HepG2 (cell line): Measurements from ENCODE around the gene SHISA7. TPM values are rescaled to one million over a fixed set of nuclear protein-coding genes. Genes with fewer than 3 reads are reported as not detected.

ENCODE experiments used
- ATAC-seq: fragments of 200-7000 bp; cut with Tn5 transposase; 3 replicates; pipeline ENCODE4 v1.9.1; 2020; ENCODE audit warnings: mild to moderate bottlenecking, moderate library complexity
- BruUV-seq: library from RNA; stranded (reverse); fragments of 400-500 nt; replicated peaks from 2 replicates; lab custom pipeline; 2021; lab: Mats Ljungman, UMichigan
- CTCF ChIA-PET: fragments of 300-600 bp; formaldehyde crosslinking; extraction: SDS; loops from one replicate; lab custom pipeline; 2021; ENCODE audit warnings: low total read pairs, inconsistent platforms, low intra/inter-chr PET ratio; lab: Yijun Ruan, JAX
- POLR2A ChIA-PET: fragments of 350-600 bp; sonication (Branson Sonifier 250); formaldehyde crosslinking; loops from one replicate; lab custom pipeline; 2020; ENCODE audit warnings: antibody characterized with exemption, inconsistent platforms; lab: Yijun Ruan, JAX
- DNase-seq: peaks from one replicate; pipeline ENCODE4 v3.0.0-alpha.2; 2015; ENCODE audit warnings: low spot score
- FAIRE-seq: peaks from 3 replicates; lab custom pipeline; 2011; peaks lifted over from hg19 to GRCh38; lab: Jason Lieb, UNC
- H2AFZ ChIP-seq: one replicate; pipeline ENCODE4 v1.6.1; 2011; ENCODE audit warnings: low read length, inconsistent platforms
- H3K27ac ChIP-seq: fragments of 300-600 bp; 3 replicates; pipeline ENCODE4 v1.8.0; 2011; ENCODE audit warnings: mixed run types, mild to moderate bottlenecking, mixed read lengths, low read length, inconsistent platforms; ENCODE audit not compliant: insufficient read depth; ENCODE audit errors: extremely low read length
- H3K27me3 ChIP-seq, 2 experiments: fragments of 200-600 bp in 1 of 2; 2 replicates in 1 of 2; 3 replicates in 1 of 2; pipeline versions ENCODE4 v1.6.0 to v1.8.0; 2011; ENCODE audit warnings: low read length in 2 of 2, mild to moderate bottlenecking in 2 of 2, moderate library complexity in 2 of 2, inconsistent platforms in 1 of 2; ENCODE audit not compliant: insufficient read depth in 2 of 2, control insufficient read depth in 1 of 2
- H3K36me3 ChIP-seq, 2 experiments: fragments of 200-600 bp in 1 of 2; replicated peaks in 1 of 2; 2 replicates in 1 of 2; 3 replicates in 1 of 2; pipeline versions ENCODE4 v1.5.1 to v1.8.0; 2011; ENCODE audit warnings: low read length in 2 of 2, inconsistent platforms in 1 of 2; ENCODE audit not compliant: insufficient read depth in 2 of 2, control insufficient read depth in 1 of 2
- H3K4me1 ChIP-seq: 2 replicates; pipeline ENCODE4 v1.5.1; 2012; ENCODE audit warnings: low read length, inconsistent platforms; ENCODE audit not compliant: insufficient read depth
- H3K4me2 ChIP-seq: 2 replicates; pipeline ENCODE4 v1.6.0; 2011; ENCODE audit warnings: low read depth, low read length, inconsistent platforms
- H3K4me3 ChIP-seq, 3 experiments: fragments of 200-600 bp in 1 of 3; sonication (generic), shearing (Covaris generic) in 1 of 3; replicated peaks in 1 of 3; 2 replicates each; pipeline ENCODE4 v1.5.1; 2011 to 2016; ENCODE audit warnings: low read length in 3 of 3, inconsistent platforms in 2 of 3, low read depth in 2 of 3, mild to moderate bottlenecking in 2 of 3, control low read depth in 1 of 3, mixed read lengths in 1 of 3; ENCODE audit not compliant: insufficient read depth in 1 of 3
- H3K79me2 ChIP-seq: one replicate; pipeline ENCODE4 v1.6.1; 2011; ENCODE audit warnings: low read length, inconsistent platforms; ENCODE audit not compliant: insufficient read depth
- H3K9ac ChIP-seq: 2 replicates; pipeline ENCODE4 v1.6.0; 2011; ENCODE audit warnings: mild to moderate bottlenecking, low read depth, low read length, inconsistent platforms; ENCODE audit not compliant: insufficient read depth
- H3K9me3 ChIP-seq: 2 replicates; pipeline ENCODE4 v1.5.1; 2012; ENCODE audit warnings: mild to moderate bottlenecking, low read length
- H4K20me1 ChIP-seq: 2 replicates; pipeline ENCODE4 v1.6.0; 2011; ENCODE audit warnings: inconsistent platforms, mild to moderate bottlenecking, low read length, moderate library complexity; ENCODE audit not compliant: insufficient read depth
- BORCS8-MEF2B ChIP-seq: sonication (generic); formaldehyde crosslinking; IDR thresholded peaks from 2 replicates; pipeline ENCODE4 v1.8.0; 2022; ENCODE audit warnings: mild to moderate bottlenecking, missing genetic modification reagents
- DPF2 ChIP-seq: sonication (generic); formaldehyde crosslinking; IDR thresholded peaks from 2 replicates; pipeline ENCODE4 v1.4.0; 2020; ENCODE audit warnings: mild to moderate bottlenecking, low read depth, missing genetic modification reagents, borderline replicate concordance
- ERF ChIP-seq: IDR thresholded peaks from 2 replicates; pipeline ENCODE4 v1.6.1; 2018; ENCODE audit warnings: missing biosample characterization, missing genetic modification reagents
- JDP2 ChIP-seq: sonication (generic); formaldehyde crosslinking; IDR thresholded peaks from 2 replicates; pipeline ENCODE4 v1.8.1; 2022; ENCODE audit warnings: missing genetic modification reagents, borderline replicate concordance
- PRDM10 ChIP-seq: sonication (generic); formaldehyde crosslinking; IDR thresholded peaks from 2 replicates; pipeline ENCODE4 v1.4.0; 2020; ENCODE audit warnings: low read depth, missing genetic modification reagents
- RNF2 ChIP-seq: fragments of 450-650 bp; conservative IDR thresholded peaks from 2 replicates; pipeline ENCODE4 v1.6.1; 2016; ENCODE audit warnings: low read depth
- SMAD9 ChIP-seq: sonication (generic); formaldehyde crosslinking; IDR thresholded peaks from 2 replicates; pipeline ENCODE4 v1.5.1; 2020; ENCODE audit warnings: mild to moderate bottlenecking, missing genetic modification reagents
- SNAI1 ChIP-seq: sonication (generic); formaldehyde crosslinking; IDR thresholded peaks from 2 replicates; pipeline ENCODE4 v1.5.0; 2020; ENCODE audit warnings: mild to moderate bottlenecking, missing genetic modification reagents, borderline replicate concordance
- SOX5 ChIP-seq: IDR thresholded peaks from 2 replicates; pipeline ENCODE4 v1.6.1; 2016; ENCODE audit warnings: borderline replicate concordance
- TERF1 ChIP-seq: sonication (generic); formaldehyde crosslinking; IDR thresholded peaks from 2 replicates; pipeline ENCODE4 v1.8.0; 2022; ENCODE audit warnings: mild to moderate bottlenecking, missing genetic modification reagents, moderate library complexity
- ZBTB26 ChIP-seq: IDR thresholded peaks from 2 replicates; pipeline ENCODE4 v1.6.1; 2016; ENCODE audit warnings: missing compliant biosample characterization, missing genetic modification reagents, borderline replicate concordance
- ZNF17 ChIP-seq: sonication (generic); formaldehyde crosslinking; IDR thresholded peaks from 2 replicates; pipeline ENCODE4 v1.5.0; 2020; ENCODE audit warnings: mild to moderate bottlenecking, missing genetic modification reagents
- ZNF235 ChIP-seq: sonication (generic); formaldehyde crosslinking; IDR thresholded peaks from 2 replicates; pipeline ENCODE4 v1.8.1; 2023; ENCODE audit warnings: mild to moderate bottlenecking, missing genetic modification reagents, borderline replicate concordance
- ZNF350 ChIP-seq: sonication (generic); formaldehyde crosslinking; IDR thresholded peaks from 2 replicates; pipeline ENCODE4 v1.4.0; 2020; ENCODE audit warnings: mild to moderate bottlenecking, low read depth, missing genetic modification reagents, borderline replicate concordance
- ZNF572 ChIP-seq: sonication (generic); formaldehyde crosslinking; IDR thresholded peaks from 2 replicates; pipeline ENCODE4 v1.5.1; 2020; ENCODE audit warnings: mild to moderate bottlenecking, missing genetic modification reagents
- ZNF597 ChIP-seq: sonication (generic); formaldehyde crosslinking; IDR thresholded peaks from 2 replicates; pipeline ENCODE4 v1.5.0; 2020; ENCODE audit warnings: missing genetic modification reagents
- ZNF773 ChIP-seq: sonication (generic); formaldehyde crosslinking; IDR thresholded peaks from 2 replicates; pipeline ENCODE4 v1.4.0; 2020; ENCODE audit warnings: missing genetic modification reagents, borderline replicate concordance
- WGBS: methylation state at CpG from one replicate; pipeline ENCODE4 v1.1.6; 2017; ENCODE audit warnings: low lambda C conversion rate; 5-methylcytosine and 5-hydroxymethylcytosine counted together
- in situ Hi-C: cut with HindIII; loops from 2 replicates; pipeline ENCODE4 v1.10.0; 2017; ENCODE audit warnings: low pct_unique_long_range_greater_than_20kb; ENCODE audit not compliant: extremely low pct_ligation_motif_present
- intact Hi-C: fragments of 100-400 bp; cut with micrococcal nuclease; formaldehyde crosslinking; loops from one replicate; pipeline ENCODE4 v1.10.0; 2022; ENCODE audit not compliant: unreplicated experiment
- polyA plus RNA-seq, 8 experiments: library from polyadenylated mRNA; depleted of rRNA in 3 of 8; stranded (reverse) in 7 of 8; unstranded in 1 of 8; fragments of >200 nt; fragmentation: Illumina TruSeq in 4 of 8; extraction: Trizol in 4 of 8; gene quantifications; 2 replicates each; pipeline versions ENCODE4 v1.2.1 to v1.2.3, GENCODE V29; 2011 to 2016; ENCODE audit warnings: low read depth in 4 of 8, missing spikeins in 1 of 8, mixed read lengths in 1 of 8; ENCODE audit not compliant: insufficient read depth in 1 of 8
- total RNA-seq, 5 experiments: library from RNA; depleted of rRNA; stranded (reverse); fragments of >200 nt; fragmentation: Illumina TruSeq; extraction: Trizol; gene quantifications; 2 replicates each; pipeline ENCODE4 v1.2.3, GENCODE V29; 2016; ENCODE audit warnings: low read depth in 1 of 5

The SHISA7 gene
- total and polyA plus RNA-seq, 2 of the 13 experiments (the other 11 are each of a cell fraction or from before 2014, with no cell fraction given), result not detected

DNA sequence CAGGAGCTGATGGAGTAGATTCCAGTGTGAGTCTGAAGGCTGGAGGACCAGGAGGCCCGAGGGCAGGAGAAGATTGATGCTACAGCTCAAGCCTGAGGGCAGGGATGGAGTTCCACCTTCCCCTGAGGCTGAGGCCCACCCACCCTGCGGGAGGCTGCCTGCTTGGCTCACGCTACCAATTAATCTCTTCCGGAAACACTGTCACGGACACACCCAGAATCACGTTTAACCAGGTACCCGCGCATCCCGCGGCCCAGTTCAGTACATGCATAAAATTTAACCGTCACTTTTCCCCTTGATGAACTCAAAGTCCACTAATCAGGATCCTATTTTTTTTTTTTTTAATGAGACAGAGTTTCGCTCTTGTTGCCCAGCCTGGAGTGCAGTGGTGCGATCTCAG is 28.2 kb upstream of the SHISA7 start:
- 83% methylated on average over 13 of the region's 13 CpGs for WGBS
- BruUV-seq, result no TSS peak
- Histone ChIP-seq H3K36me3 (no peaks in the 10 kb centered on the region), H3K4me3 (no peak overlapping the region), H3K9me3 (no peaks in the 10 kb centered on the region), H3K4me1 (peaks cover 59% of the 10 kb centered on the region), H3K79me2 (no peaks in the 10 kb centered on the region), H4K20me1 (no peaks in the 10 kb centered on the region), H3K27me3 (no peaks in the 10 kb centered on the region; a peak in 1 of 5 replicates), H3K9ac (no peak overlapping the region), H2AFZ (no peak overlapping the region), H3K4me2 (no peak overlapping the region), H3K27ac (no peak overlapping the region)
- ATAC-seq (no peak), DNase-seq (no peak), FAIRE-seq (no peak)
- POLR2A ChIA-PET, result no interaction called here
- in situ Hi-C loops, result no loop called here
- intact Hi-C loops, result no loop called here
- TF ChIP-seq DPF2 (CRISPR knock-in tag) (no peak), TERF1 (CRISPR knock-in tag) (no peak), ZNF17 (CRISPR knock-in tag) (no peak), SOX5 (CRISPR knock-in tag) (no peak), ZNF350 (CRISPR knock-in tag) (no peak), ZBTB26 (CRISPR knock-in tag) (no peak), SMAD9 (CRISPR knock-in tag) (no peak), ERF (no peak), ZNF773 (CRISPR knock-in tag) (no peak), RNF2 (no peak), ZNF597 (no peak), BORCS8-MEF2B (no peak), JDP2 (CRISPR knock-in tag) (no peak), ZNF235 (CRISPR knock-in tag) (no peak), SNAI1 (CRISPR knock-in tag) (no peak), PRDM10 (CRISPR knock-in tag) (no peak), ZNF572 (CRISPR knock-in tag) (no peak)
- CTCF ChIA-PET, result no interaction called here
